Ishikawa (cell line): ENCODE data around the gene TNFAIP8L3.

Experiments used
- RAD21 ChIP-seq: IDR thresholded peaks from 2 replicates; pipeline ENCODE4 v1.6.1; 2012; ENCODE audit warnings: low read depth
- USF1 ChIP-seq: IDR thresholded peaks from 2 replicates; pipeline ENCODE4 v1.6.1; 2012

The TNFAIP8L3 gene

GRCh38 chr15:51007131-51007666 is 87.5 kb downstream of the TNFAIP8L3 start:
- TF ChIP-seq USF1 (no peak), RAD21 (no peak)
